AG09319 (cell line): Measurements from ENCODE around the gene KCND3.

ENCODE experiments used
- DNase-seq: peaks from one replicate; pipeline ENCODE4 v3.0.0-alpha.2; 2010; ENCODE audit warnings: low read depth; ENCODE audit errors: extremely low read depth
- CTCF ChIP-seq: IDR thresholded peaks from 2 replicates; pipeline ENCODE4 v1.5.1; 2011; ENCODE audit warnings: low read depth, mild to moderate bottlenecking, inconsistent platforms, low read length, moderate library complexity

Gene KCND3

GRCh38 chr1:111775966-111776365 lies 213.5 kb downstream of the KCND3 start:
- no peak for DNase-seq
- TF ChIP-seq CTCF: no peak

GRCh38 chr1:111770916-111771315 lies 218.6 kb downstream of the KCND3 start:
- TF ChIP-seq CTCF: no peak
- no peak for DNase-seq

GRCh38 chr1:111769517-111770146 lies 219.8 kb downstream of the KCND3 start:
- peak; percentile 43 for DNase-seq
- peak; percentile 74 for TF ChIP-seq CTCF

GRCh38 chr1:111768625-111769024 lies 220.8 kb downstream of the KCND3 start:
- DNase-seq: no peak
- no peak for TF ChIP-seq CTCF

- DNase-seq: no peak
Observed at GRCh38 chr1:111768023-111768422, 221.4 kb downstream of the KCND3 start.

GRCh38 chr1:111762332-111762731 lies 227.1 kb downstream of the KCND3 start:
- no peak for TF ChIP-seq CTCF
- DNase-seq: no peak

More at GRCh38 chr1:111768023-111768422, 221.4 kb downstream of the KCND3 start:
- TF ChIP-seq CTCF: no peak

GRCh38 chr1:111761717-111762116 lies 227.8 kb downstream of the KCND3 start:
- no peak for TF ChIP-seq CTCF
- no peak for DNase-seq
